NCI-H1930 (cell line): ENCODE data around the gene PLAAT5.
"Not testable (repeated sequence)": the region's sequence is repeated elsewhere in the genome, so short reads cannot be mapped to it uniquely, and the experiment has no call there.

Experiments
- DNase-seq, 2 experiments: peaks; one replicate each; lab custom pipeline; 2025; lab: John Stamatoyannopoulos, UW

Gene PLAAT5

DNA sequence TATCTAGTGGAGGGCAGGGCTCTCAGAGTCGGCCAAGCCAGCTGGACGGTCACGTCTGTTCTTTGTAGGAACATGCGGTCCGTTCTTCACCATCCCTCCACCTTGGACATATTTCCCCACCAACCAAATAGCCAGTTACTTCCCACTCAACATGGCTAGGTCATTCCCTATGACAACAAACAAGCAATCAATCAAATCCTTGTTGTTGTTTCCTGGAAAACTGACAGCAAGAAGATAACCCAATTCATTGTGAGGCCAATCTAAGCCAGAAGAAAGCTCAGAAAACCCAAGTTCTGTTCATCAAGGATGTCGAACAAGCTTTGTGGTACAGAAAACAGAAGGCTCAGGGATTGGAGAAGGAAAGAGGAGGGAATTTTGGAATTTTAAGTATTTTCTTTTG is 10.9 kb downstream of the PLAAT5 start:
- no peak for DNase-seq

DNA sequence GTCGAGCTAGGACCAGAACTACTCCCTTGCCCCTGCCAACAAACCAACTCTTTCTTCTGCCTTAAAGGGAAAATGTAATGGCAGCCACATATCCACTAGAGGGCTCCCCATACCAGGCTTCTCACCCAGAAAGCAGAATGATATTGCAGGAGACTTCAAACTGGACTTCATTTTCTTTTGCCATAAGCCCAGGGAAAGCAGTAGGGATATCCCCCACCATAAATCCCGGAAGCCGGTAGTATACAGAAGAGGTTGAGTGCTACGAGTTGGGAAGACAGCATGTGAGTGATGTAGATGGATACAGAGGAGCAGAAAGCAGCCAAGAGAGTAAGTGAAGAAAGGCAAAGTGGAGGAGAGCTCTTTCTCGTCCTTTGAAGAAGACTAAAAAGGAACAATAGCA is 12.1 kb downstream of the PLAAT5 start:
- peak; percentile 29 to 53 for DNase-seq

- no peak for DNase-seq
Observed at GRCh38 chr11:63476618-63477017, 14.3 kb downstream of the PLAAT5 start.

- DNase-seq = no peak
Observed at GRCh38 chr11:63472372-63472771, 18.6 kb downstream of the PLAAT5 start.

DNA sequence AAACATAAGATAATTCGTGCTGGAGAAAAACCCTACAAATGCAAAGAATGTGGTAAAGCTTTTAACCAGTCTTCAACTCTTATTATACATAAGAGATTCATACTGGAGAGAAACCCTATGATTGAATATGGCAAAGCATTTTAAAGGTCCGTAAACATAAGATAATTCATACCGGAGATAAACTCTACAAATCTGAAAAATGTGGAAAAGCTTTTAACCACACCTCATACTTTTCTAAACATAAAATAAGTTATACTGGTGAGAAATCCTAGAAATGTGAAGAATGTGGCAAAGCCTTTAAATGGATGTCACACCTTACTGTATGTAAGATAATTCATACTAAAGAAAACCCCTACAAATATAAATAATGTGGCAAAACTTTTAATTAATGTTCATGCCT is 20.7 kb downstream of the PLAAT5 start:
- no peak for DNase-seq

DNA sequence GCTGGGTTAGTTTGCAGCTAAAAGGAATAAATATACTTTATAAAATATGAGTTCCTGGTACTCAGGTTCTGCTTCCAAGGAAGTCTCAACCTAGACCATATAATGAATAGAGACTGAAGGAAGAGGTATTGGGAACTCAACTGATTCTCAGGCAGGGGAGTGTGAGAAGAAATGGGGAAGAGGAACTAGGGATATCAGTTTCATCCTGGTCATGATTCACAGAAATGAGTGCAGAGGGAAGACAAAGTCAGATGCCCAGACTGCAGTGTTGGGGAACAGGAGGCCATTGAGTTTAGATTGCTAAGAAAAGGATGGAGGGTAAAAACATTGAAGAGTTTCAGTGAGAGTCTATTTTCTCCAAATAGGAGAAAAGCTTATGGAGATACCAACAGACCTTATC is 28.8 kb downstream of the PLAAT5 start:
- no peak for DNase-seq

DNA sequence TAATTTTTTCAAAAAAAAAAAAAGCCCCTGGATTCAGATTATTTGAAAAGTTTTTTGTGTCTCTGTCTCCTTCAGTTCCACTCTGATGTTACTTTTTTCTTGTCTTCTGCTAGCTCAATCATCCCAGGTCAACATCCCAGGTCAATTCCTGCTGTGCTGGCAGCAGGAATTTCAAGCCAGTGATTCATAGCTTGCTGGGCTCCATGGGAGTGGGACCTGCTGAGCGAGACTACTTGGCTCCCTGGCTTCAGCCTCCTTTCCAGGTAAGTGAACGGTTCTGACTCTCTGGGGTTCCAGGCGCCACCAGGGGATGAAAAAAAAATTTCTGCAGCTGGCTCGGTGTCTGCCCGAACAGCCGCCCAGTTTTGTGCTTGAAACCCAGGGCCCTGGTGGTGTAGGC is 31.4 kb downstream of the PLAAT5 start:
- no peak for DNase-seq

DNA sequence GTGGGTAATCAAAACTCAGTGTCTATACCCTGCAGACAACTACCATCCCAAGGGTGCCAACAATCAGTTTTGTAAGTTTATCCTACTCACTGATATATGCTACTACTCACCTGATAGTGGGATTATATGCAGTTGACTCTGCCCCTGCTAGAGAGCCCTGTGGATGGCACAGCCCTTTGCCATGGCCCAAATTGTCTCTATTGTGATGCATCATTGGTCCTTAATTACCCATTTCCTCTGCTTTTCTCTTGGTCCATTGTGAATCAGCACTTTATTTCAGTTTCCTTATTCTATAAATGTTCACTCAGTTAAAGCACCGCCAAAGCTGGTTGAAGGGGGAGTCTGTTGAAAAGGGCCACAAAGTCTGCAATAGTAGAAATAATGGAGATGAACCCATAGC is 42.3 kb downstream of the PLAAT5 start:
- DNase-seq = no peak

DNA sequence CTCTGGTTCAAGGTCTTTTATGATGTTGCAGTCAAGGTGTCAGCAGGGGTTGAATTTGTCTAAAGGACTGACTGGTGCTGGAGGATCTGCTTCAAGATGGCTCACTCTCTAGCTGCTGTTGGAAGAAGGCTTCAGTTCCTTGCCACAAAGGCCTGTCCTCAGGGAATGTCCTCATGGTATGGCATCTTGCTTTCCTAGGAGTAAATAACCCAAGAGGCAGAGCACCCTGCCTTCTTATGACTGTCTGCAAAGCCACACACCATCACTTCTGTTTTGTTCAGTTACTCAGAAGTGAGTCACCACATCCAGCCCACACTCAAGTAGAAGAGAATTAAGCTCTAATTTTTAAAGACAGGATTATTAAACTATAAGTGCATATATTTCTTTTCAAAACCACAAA is 45.2 kb downstream of the PLAAT5 start:
- no peak for DNase-seq

GRCh38 chr11:63445118-63445517 is 45.8 kb downstream of the PLAAT5 start:
- no peak for DNase-seq

- no peak for DNase-seq
Observed at GRCh38 chr11:63444160-63444559, 46.8 kb downstream of the PLAAT5 start.

DNA sequence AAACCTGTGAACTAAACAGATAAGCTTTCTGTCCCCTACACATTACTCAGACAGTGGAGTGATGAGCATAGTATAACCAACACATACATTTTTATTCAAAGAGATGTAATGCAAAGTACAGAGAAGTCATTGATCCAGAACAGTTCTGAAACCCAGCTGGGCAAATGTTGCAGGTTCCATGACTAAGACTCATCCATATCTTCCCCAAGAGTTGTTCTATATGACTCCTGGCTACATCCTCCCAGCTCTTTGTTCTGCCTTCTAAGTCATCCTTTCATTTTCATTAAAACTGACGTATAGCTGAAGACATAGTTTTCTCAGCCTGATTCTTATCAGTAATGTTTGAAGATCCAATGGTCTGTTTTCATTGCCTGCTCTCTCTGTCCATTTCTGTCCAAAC is 47.3 kb downstream of the PLAAT5 start:
- no peak for DNase-seq

- not testable (repeated sequence) for DNase-seq
Observed at GRCh38 chr11:63435831-63436230, 55.1 kb downstream of the PLAAT5 start.

GRCh38 chr11:63435351-63435750 is 55.6 kb downstream of the PLAAT5 start:
- DNase-seq = not testable (repeated sequence)

DNA sequence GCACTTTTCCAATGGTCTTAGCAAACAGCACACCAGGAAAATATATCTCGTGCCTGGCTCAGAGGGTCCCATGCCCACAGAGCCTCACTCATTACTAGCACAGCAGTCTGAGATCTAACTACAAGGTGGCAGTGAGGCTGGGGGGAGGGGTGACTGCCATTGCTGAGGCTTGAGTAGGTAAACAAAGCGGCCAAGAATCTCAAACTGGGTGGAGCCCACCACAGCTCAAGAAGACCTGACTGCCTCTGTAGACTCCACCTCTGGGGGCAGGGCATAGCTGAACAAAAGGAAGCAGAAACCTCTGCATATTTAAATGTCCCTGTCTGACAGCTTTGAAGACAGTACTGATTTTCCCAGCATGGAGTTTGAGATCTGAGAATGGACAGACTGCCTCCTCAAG is 60.2 kb downstream of the PLAAT5 start:
- not testable (repeated sequence) for DNase-seq

- no peak for DNase-seq
Observed at GRCh38 chr11:63427971-63428508, 62.9 kb downstream of the PLAAT5 start.

- no peak for DNase-seq
Observed at GRCh38 chr11:63417174-63417852, 73.7 kb downstream of the PLAAT5 start.
